ENCODE results near the gene HBP1.

DNA sequence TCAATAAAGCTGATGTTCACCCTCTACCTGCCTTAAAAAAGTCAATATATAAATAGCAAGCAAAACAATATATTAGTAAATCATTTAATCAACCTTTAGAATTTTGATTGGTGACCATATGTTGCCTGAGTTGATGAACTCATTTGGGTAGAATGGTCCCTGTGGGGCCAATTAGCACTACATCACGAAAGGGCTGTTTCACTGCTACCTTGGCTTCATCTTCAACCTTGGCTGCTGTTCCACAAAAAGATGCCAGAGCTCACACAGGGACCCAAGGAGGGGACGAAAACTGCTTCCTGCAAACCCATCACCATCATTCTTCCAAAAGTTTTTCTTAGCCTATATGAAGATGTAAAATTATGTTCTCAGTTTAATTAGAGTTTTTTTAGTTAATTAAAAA lies 35.4 kb upstream of the HBP1 start:
- TF ChIP-seq, protein P1, sequence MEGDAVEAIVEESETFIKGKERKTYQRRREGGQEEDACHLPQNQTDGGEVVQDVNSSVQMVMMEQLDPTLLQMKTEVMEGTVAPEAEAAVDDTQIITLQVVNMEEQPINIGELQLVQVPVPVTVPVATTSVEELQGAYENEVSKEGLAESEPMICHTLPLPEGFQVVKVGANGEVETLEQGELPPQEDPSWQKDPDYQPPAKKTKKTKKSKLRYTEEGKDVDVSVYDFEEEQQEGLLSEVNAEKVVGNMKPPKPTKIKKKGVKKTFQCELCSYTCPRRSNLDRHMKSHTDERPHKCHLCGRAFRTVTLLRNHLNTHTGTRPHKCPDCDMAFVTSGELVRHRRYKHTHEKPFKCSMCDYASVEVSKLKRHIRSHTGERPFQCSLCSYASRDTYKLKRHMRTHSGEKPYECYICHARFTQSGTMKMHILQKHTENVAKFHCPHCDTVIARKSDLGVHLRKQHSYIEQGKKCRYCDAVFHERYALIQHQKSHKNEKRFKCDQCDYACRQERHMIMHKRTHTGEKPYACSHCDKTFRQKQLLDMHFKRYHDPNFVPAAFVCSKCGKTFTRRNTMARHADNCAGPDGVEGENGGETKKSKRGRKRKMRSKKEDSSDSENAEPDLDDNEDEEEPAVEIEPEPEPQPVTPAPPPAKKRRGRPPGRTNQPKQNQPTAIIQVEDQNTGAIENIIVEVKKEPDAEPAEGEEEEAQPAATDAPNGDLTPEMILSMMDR (IDR thresholded peaks at IDR 0.05), result no peak
- no peak for TF ChIP-seq POLR2A (IDR thresholded peaks at IDR 0.05)

Measured in body of pancreas (tissue), 4 donors.